ENCODE data around the gene DUSP6. TPM values are rescaled to one million over a fixed set of nuclear protein-coding genes. Genes with fewer than 3 reads are reported as not detected.

The DUSP6 gene
- total and polyA plus RNA-seq, 5 donors from 2014 or later, result 8.8 to 27.1 (median 14.1) TPM

DNA sequence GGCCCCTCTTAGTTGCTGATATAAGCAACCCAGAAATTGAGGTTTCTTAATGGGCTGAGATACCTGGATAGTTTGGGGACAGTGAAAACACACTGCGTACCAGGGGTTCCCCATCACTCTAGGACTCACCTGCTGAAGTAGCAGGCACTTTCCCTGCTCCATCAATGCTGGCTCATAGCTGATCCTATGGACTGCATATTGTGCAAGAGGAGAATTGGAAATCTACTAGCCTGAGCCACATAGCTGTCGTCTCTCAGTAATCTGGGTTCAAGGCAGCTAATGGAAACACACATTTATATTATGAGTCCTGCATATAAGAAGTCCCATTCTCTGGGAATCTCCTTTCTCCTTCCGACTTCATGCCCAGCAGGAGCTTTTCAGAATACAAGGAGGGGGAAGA is 7.3 kb upstream of the DUSP6 start:
- Mint-ChIP-seq H3K27ac (peak overlapping the region in 1 of 3 donors; percentile 74), H3K9me3 (no peaks in the 10 kb centered on the region), H3K4me1 (peaks cover 11 to 18% (median 14%) of the 10 kb centered on the region in 4 donors), H3K4me3 (no peak overlapping the region), H3K36me3 (peaks cover 5% of the 10 kb centered on the region), H3K27me3 (peaks cover 9% of the 10 kb centered on the region)
- Histone ChIP-seq H3K4me3 (ENCODE audit: low read depth, low read length) (no peak overlapping the region), H3K36me3 (ENCODE audit: control insufficient read depth, insufficient read depth, low read length) (no peaks in the 10 kb centered on the region), H3K9me3 (ENCODE audit: control insufficient read depth in 2 of 2, low read length in 2 of 2) (no peaks in the 10 kb centered on the region), H3K27ac (ENCODE audit: insufficient read depth, low read length, poor library complexity, severe bottlenecking) (no peak overlapping the region), H3K4me1 (ENCODE audit: control insufficient read depth, insufficient read depth, low read length, poor library complexity, severe bottlenecking) (peaks cover 5% of the 10 kb centered on the region), H3K27me3 (ENCODE audit: control insufficient read depth, insufficient read depth, low read length) (no peaks in the 10 kb centered on the region)
- ATAC-seq (ENCODE audit: low read depth in 2 of 2) (no peak), DNase-seq (no peak)

DNA sequence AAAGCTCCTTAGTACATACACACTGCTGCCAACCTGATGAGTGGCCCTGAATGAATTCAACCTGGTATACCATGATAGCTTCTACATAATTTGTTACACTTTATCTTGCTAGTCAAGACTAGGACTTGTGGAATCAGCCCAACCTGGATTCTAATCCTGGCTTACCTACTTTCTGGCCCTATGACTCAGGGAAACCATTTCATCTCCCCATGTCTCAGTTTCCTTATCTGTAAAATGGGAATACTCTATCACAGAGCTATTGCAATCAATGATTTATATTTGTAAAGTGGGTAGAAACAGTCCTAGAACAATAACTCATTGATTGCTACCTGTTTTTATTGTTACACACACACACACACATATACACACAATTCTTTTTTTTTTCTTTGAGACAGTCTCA is 6.5 kb upstream of the DUSP6 start:
- DNase-seq (no peak), ATAC-seq (ENCODE audit: low read depth in 2 of 2) (no peak)
- no peak overlapping the region for H3K27ac Mint-ChIP-seq
- no peak overlapping the region for H3K4me3 Mint-ChIP-seq
- peaks cover 11 to 22% (median 16%) of the 10 kb centered on the region in 4 donors for H3K4me1 Mint-ChIP-seq
- peaks cover 9% of the 10 kb centered on the region for H3K27me3 Mint-ChIP-seq
- Histone ChIP-seq H3K4me1 (ENCODE audit: control insufficient read depth, insufficient read depth, low read length, poor library complexity, severe bottlenecking) (peaks cover 12% of the 10 kb centered on the region), H3K27ac (ENCODE audit: insufficient read depth, low read length, poor library complexity, severe bottlenecking) (no peak overlapping the region), H3K27me3 (ENCODE audit: control insufficient read depth, insufficient read depth, low read length) (no peaks in the 10 kb centered on the region), H3K9me3 (ENCODE audit: control insufficient read depth in 2 of 2, low read length in 2 of 2) (no peaks in the 10 kb centered on the region), H3K4me3 (ENCODE audit: low read depth, low read length) (no peak overlapping the region), H3K36me3 (ENCODE audit: control insufficient read depth, insufficient read depth, low read length) (no peaks in the 10 kb centered on the region)
- H3K9me3 Mint-ChIP-seq, result no peaks in the 10 kb centered on the region
- H3K36me3 Mint-ChIP-seq, result peaks cover 5% of the 10 kb centered on the region

DNA sequence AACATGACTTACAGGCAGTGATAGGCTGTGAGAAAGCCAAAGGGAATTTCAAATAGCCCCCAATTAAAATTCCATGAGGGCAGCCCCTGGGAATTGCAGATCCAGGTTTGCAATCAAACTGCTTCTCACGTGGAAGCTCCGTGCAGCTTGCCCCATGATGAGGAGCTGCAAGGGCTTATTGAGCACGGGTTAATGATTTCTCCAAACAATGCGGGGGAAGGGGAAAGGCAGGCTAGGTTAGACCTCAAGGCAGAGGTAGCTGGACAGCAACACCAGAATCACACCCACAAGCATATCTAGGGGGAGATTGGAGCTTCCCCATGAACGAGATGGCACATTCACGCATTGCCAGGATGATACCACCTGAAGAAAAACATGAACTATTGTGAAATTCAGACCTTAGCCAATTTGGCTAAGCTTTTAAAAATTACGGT is 5.0 kb upstream of the DUSP6 start:
- no peaks in the 10 kb centered on the region for H3K36me3 ChIP-seq (ENCODE audit: control insufficient read depth, insufficient read depth, low read length)
- H3K9me3 ChIP-seq (ENCODE audit: control insufficient read depth in 2 of 2, low read length in 2 of 2), result no peaks in the 10 kb centered on the region
- Mint-ChIP-seq H3K9me3 (no peaks in the 10 kb centered on the region), H3K27me3 (peaks cover 12% of the 10 kb centered on the region), H3K27ac (no peak overlapping the region), H3K4me3 (no peak overlapping the region), H3K4me1 (peaks cover 7 to 23% (median 15%) of the 10 kb centered on the region in 4 donors), H3K36me3 (no peaks in the 10 kb centered on the region)
- DNase-seq (no peak), ATAC-seq (ENCODE audit: low read depth in 2 of 2) (no peak)
- H3K4me1 ChIP-seq (ENCODE audit: control insufficient read depth, insufficient read depth, low read length, poor library complexity, severe bottlenecking), result peaks cover 27% of the 10 kb centered on the region
- H3K27me3 ChIP-seq (ENCODE audit: control insufficient read depth, insufficient read depth, low read length), result no peaks in the 10 kb centered on the region
- no peak overlapping the region for H3K27ac ChIP-seq (ENCODE audit: insufficient read depth, low read length, poor library complexity, severe bottlenecking)
- H3K4me3 ChIP-seq (ENCODE audit: low read depth, low read length), result no peak overlapping the region

- H3K27ac ChIP-seq (ENCODE audit: insufficient read depth, low read length, poor library complexity, severe bottlenecking), result no peak overlapping the region
- ATAC-seq (ENCODE audit: low read depth in 2 of 2), result no peak
- peaks cover 38% of the 10 kb centered on the region for H3K4me1 ChIP-seq (ENCODE audit: control insufficient read depth, insufficient read depth, low read length, poor library complexity, severe bottlenecking)
- Mint-ChIP-seq H3K36me3 (no peaks in the 10 kb centered on the region), H3K4me3 (peak overlapping the region in 2 of 4 donors; percentile 5 to 96), H3K27me3 (peaks cover 17% of the 10 kb centered on the region), H3K4me1 (peaks cover 7 to 32% (median 18%) of the 10 kb centered on the region in 4 donors), H3K9me3 (no peaks in the 10 kb centered on the region), H3K27ac (peak overlapping the region in 1 of 3 donors; percentile 38)
- H3K27me3 ChIP-seq (ENCODE audit: control insufficient read depth, insufficient read depth, low read length), result no peaks in the 10 kb centered on the region
- H3K9me3 ChIP-seq (ENCODE audit: control insufficient read depth in 2 of 2, low read length in 2 of 2), result no peaks in the 10 kb centered on the region
- H3K4me3 ChIP-seq (ENCODE audit: low read depth, low read length), result no peak overlapping the region
- no peaks in the 10 kb centered on the region for H3K36me3 ChIP-seq (ENCODE audit: control insufficient read depth, insufficient read depth, low read length)
- DNase-seq, result no peak
Measured at GRCh38 chr12:89356069-89356665, 3.9 kb upstream of the DUSP6 start.

DNA sequence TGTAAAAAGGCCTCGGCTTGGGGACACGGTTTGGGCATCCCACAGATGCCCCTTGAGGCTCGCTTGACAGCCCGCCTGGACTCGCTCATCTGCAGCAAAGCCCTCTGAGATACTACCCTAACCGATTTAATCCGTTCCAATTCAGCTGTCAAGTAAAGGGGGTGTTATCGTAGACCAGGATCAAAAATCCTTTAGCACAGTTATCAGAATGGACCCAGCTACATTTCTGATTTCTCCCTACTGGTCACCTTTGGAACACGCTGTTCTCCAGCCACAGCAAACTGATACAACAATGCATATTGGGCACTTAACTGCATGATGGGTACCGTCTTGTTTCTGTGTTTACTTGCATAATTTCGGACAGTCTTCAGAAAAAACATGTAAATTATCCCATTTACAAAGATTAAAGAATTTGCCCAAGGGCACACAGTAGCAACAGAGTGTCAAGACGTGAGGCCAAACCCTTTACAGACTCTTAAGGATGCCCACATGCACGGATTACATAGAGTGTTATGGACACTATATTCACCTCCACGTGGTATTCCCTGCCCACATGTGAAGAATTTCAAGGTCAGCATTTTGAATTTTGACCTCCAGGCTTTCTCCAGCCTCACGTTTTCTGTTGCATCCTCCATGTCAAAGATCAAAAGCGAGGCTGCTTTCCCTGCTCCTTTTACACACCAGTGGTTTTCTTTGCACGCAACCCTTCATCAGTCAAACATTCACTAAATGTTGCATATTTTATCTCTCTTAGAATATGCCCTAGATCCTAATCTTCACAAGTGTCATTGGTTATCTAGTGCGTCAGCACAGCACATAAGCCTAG is 3.2 kb upstream of the DUSP6 start:
- no peaks in the 10 kb centered on the region for H3K9me3 ChIP-seq (ENCODE audit: control insufficient read depth in 2 of 2, low read length in 2 of 2)
- H3K4me1 ChIP-seq (ENCODE audit: control insufficient read depth, insufficient read depth, low read length, poor library complexity, severe bottlenecking), result peaks cover 45% of the 10 kb centered on the region
- Mint-ChIP-seq H3K9me3 (no peaks in the 10 kb centered on the region), H3K27me3 (peaks cover 12% of the 10 kb centered on the region), H3K4me1 (peaks cover 7 to 40% (median 24%) of the 10 kb centered on the region in 4 donors), H3K36me3 (no peaks in the 10 kb centered on the region), H3K4me3 (peak overlapping the region; percentile 88 to 96 (median 94)), H3K27ac (no peak overlapping the region)
- H3K27ac ChIP-seq (ENCODE audit: insufficient read depth, low read length, poor library complexity, severe bottlenecking), result no peak overlapping the region
- no peaks in the 10 kb centered on the region for H3K27me3 ChIP-seq (ENCODE audit: control insufficient read depth, insufficient read depth, low read length)
- ATAC-seq (ENCODE audit: low read depth in 2 of 2) (no peak), DNase-seq (no peak)
- H3K4me3 ChIP-seq (ENCODE audit: low read depth, low read length), result no peak overlapping the region
- H3K36me3 ChIP-seq (ENCODE audit: control insufficient read depth, insufficient read depth, low read length), result no peaks in the 10 kb centered on the region

GRCh38 chr12:89354612-89355067 is 2.3 kb upstream of the DUSP6 start:
- H3K27me3 Mint-ChIP-seq, result peaks cover 12% of the 10 kb centered on the region
- Histone ChIP-seq H3K27me3 (ENCODE audit: control insufficient read depth, insufficient read depth, low read length) (no peaks in the 10 kb centered on the region), H3K36me3 (ENCODE audit: control insufficient read depth, insufficient read depth, low read length) (no peaks in the 10 kb centered on the region), H3K27ac (ENCODE audit: insufficient read depth, low read length, poor library complexity, severe bottlenecking) (no peak overlapping the region), H3K9me3 (ENCODE audit: control insufficient read depth in 2 of 2, low read length in 2 of 2) (no peaks in the 10 kb centered on the region), H3K4me1 (ENCODE audit: control insufficient read depth, insufficient read depth, low read length, poor library complexity, severe bottlenecking) (peaks cover 53% of the 10 kb centered on the region), H3K4me3 (ENCODE audit: low read depth, low read length) (peak overlapping the region; percentile 67)
- H3K4me3 Mint-ChIP-seq, result peak overlapping the region; percentile 88 to 96 (median 94)
- peak overlapping the region; percentile 44 to 80 (median 73) for H3K27ac Mint-ChIP-seq
- peaks cover 7 to 42% (median 29%) of the 10 kb centered on the region in 4 donors for H3K4me1 Mint-ChIP-seq
- no peaks in the 10 kb centered on the region for H3K36me3 Mint-ChIP-seq
- no peaks in the 10 kb centered on the region for H3K9me3 Mint-ChIP-seq
- no peak for DNase-seq
- ATAC-seq (ENCODE audit: low read depth in 2 of 2), result no peak

DNA sequence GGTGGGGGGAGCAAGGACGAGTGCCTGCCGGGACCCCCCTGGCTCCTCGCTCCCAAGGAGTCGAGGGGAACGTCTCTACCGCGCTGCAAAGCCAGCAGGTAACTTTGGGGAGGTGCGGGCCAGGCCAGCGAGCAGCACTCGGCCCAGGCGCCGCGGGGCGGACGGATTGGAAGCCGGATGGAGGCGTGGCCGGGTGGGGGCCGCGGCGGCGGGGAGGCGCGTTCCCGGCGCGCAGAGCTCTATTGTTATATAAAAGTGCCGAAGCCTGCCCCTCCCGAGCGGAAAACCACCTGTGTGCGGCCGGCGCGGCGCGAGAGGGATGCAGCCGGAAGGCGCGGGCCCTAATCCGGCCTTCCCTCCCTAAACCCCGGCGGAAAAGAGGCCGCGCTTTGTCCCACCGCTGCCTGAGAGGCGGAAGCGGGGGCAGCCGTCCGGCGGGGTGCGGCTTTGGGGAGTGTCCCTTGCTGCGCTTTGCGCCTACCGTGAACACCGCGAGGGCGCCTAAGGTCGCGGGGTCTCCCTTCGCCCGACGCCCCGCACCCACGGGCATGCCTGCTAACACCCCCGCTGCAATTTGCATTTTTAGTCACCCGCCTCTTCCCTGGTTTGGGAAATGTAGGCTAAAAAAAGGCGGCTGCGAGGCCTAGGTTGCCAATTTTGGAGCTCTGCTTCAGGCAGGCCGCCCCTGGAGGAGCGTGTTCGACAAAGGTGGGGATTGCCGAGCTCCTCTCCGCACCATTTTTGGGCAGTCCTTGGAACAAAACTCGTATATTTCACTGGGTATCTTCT is 1.7 kb upstream of the DUSP6 start:
- no peaks in the 10 kb centered on the region for H3K36me3 ChIP-seq (ENCODE audit: control insufficient read depth, insufficient read depth, low read length)
- peaks cover 7 to 45% (median 30%) of the 10 kb centered on the region in 4 donors for H3K4me1 Mint-ChIP-seq
- peaks cover 12% of the 10 kb centered on the region for H3K27me3 Mint-ChIP-seq

More for the DNA sequence above, 1.7 kb upstream of the DUSP6 start:
- Mint-ChIP-seq H3K27ac (peak overlapping the region; percentile 44 to 80 (median 73)), H3K4me3 (peak overlapping the region; percentile 88 to 96 (median 94)), H3K9me3 (no peaks in the 10 kb centered on the region), H3K36me3 (no peaks in the 10 kb centered on the region)
- DNase-seq (peak; percentile 43 to 84 (median 62)), ATAC-seq (ENCODE audit: low read depth in 2 of 2) (peak in 1 of 2 donors; percentile 6)
- Histone ChIP-seq H3K9me3 (ENCODE audit: control insufficient read depth in 2 of 2, low read length in 2 of 2) (no peaks in the 10 kb centered on the region), H3K27me3 (ENCODE audit: control insufficient read depth, insufficient read depth, low read length) (no peaks in the 10 kb centered on the region), H3K4me1 (ENCODE audit: control insufficient read depth, insufficient read depth, low read length, poor library complexity, severe bottlenecking) (peaks cover 54% of the 10 kb centered on the region), H3K4me3 (ENCODE audit: low read depth, low read length) (peak overlapping the region; percentile 67), H3K27ac (ENCODE audit: insufficient read depth, low read length, poor library complexity, severe bottlenecking) (peak overlapping the region; percentile 69)

All from CD4-positive, CD25-positive, alpha-beta regulatory T cell (primary cell).